ENCODE measurements around the gene ARL8B. TPM values are rescaled to one million over a fixed set of nuclear protein-coding genes. Genes with fewer than 3 reads are reported as not detected.

ARL8B gene
- total RNA-seq, 1 donor from 2014 or later = 90.6 TPM

GRCh38 chr3:5201536-5201935 lies 79.4 kb downstream of the ARL8B start:
- no peak overlapping the region for H3K27ac ChIP-seq
- H3K9me3 ChIP-seq = no peaks in the 10 kb centered on the region
- TF ChIP-seq CTCF (IDR thresholded peaks at IDR 0.05) = no peak
- DNase-seq = no peak
- intact Hi-C loops (cut with DNase I) = no loop called here
- ATAC-seq = no peak
- peaks cover 71% of the 10 kb centered on the region for H3K36me3 ChIP-seq
- no peak overlapping the region for H3K4me3 ChIP-seq
- no peaks in the 10 kb centered on the region for H3K27me3 ChIP-seq (ENCODE audit: low read depth)
- peaks cover 27% of the 10 kb centered on the region for H3K4me1 ChIP-seq

DNA sequence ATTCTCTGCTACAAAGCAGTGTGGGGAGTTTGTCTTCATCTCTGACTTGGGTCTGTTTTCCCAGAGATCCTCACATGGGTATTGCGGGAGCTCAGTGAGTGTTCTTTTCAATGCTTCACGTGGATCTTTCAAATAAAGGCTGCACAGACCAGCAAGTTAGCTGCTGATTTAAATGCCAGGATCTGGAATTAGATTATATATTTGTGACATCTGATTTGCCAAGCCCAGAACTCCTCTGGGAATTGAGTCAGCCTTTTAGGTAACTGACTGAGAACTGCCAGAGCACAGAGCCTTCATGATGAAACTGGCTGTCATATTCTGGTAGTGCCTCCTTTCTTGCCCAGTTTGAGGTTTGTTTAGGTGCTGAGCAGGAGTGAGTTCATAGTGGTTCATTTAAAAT lies 80.1 kb downstream of the ARL8B start:
- no peak overlapping the region for H3K27ac ChIP-seq
- intact Hi-C loops (cut with DNase I) = no loop called here
- H3K4me1 ChIP-seq = peaks cover 20% of the 10 kb centered on the region
- H3K27me3 ChIP-seq (ENCODE audit: low read depth) = no peaks in the 10 kb centered on the region
- no peak for TF ChIP-seq CTCF (IDR thresholded peaks at IDR 0.05)
- ATAC-seq = no peak
- no peak overlapping the region for H3K4me3 ChIP-seq
- peaks cover 78% of the 10 kb centered on the region for H3K36me3 ChIP-seq
- DNase-seq = no peak
- H3K9me3 ChIP-seq = no peaks in the 10 kb centered on the region

- no peaks in the 10 kb centered on the region for H3K9me3 ChIP-seq
- intact Hi-C loops (cut with DNase I) = no loop called here
- H3K36me3 ChIP-seq = peaks cover 100% of the 10 kb centered on the region
- ATAC-seq = no peak
- DNase-seq = no peak
- no peak overlapping the region for H3K4me3 ChIP-seq
- H3K4me1 ChIP-seq = no peaks in the 10 kb centered on the region
- H3K27ac ChIP-seq = no peak overlapping the region
- no peaks in the 10 kb centered on the region for H3K27me3 ChIP-seq (ENCODE audit: low read depth)
- TF ChIP-seq CTCF (IDR thresholded peaks at IDR 0.05) = no peak
Observed at GRCh38 chr3:5205165-5205941, 83.3 kb downstream of the ARL8B start.

- H3K4me3 ChIP-seq = no peak overlapping the region
- ATAC-seq (peak in 1 of 2 donors; percentile 17), DNase-seq (no peak)
- H3K27me3 ChIP-seq (ENCODE audit: low read depth) = no peaks in the 10 kb centered on the region
- peaks cover 100% of the 10 kb centered on the region for H3K36me3 ChIP-seq
- no peak for TF ChIP-seq CTCF (IDR thresholded peaks at IDR 0.05)
- no peaks in the 10 kb centered on the region for H3K9me3 ChIP-seq
- no peak overlapping the region for H3K27ac ChIP-seq
- no peaks in the 10 kb centered on the region for H3K4me1 ChIP-seq
- intact Hi-C loops (cut with DNase I) = no loop called here
Observed at GRCh38 chr3:5210926-5211325, 88.8 kb downstream of the ARL8B start.

GRCh38 chr3:5212628-5213573 lies 90.8 kb downstream of the ARL8B start:
- intact Hi-C loops (cut with DNase I) = no loop called here
- no peak overlapping the region for H3K4me3 ChIP-seq
- H3K36me3 ChIP-seq = peaks cover 100% of the 10 kb centered on the region
- TF ChIP-seq CTCF (IDR thresholded peaks at IDR 0.05) = no peak
- DNase-seq (no peak), ATAC-seq (peak in 1 of 2 donors; percentile 14)
- H3K27me3 ChIP-seq (ENCODE audit: low read depth) = no peaks in the 10 kb centered on the region
- peaks cover 8% of the 10 kb centered on the region for H3K4me1 ChIP-seq
- H3K27ac ChIP-seq = no peak overlapping the region
- H3K9me3 ChIP-seq = no peaks in the 10 kb centered on the region
